Esophagus squamous epithelium (tissue), 5 donors: ENCODE data around the gene LENEP. TPM values are rescaled to one million over a fixed set of nuclear protein-coding genes. Genes with fewer than 3 reads are reported as not detected.

Source experiments
- DNase-seq: peaks from one replicate; lab custom pipeline; 2025; lab: John Stamatoyannopoulos, UW
- H3K27ac ChIP-seq, 4 donors: fragments of 200-600 bp; sonication (generic); one replicate each; pipeline ENCODE4 v1.5.1; 2016 to 2019; ENCODE audit warnings: mild to moderate bottlenecking in 1 of 4
- H3K27me3 ChIP-seq, 4 donors: fragments of 200-600 bp; sonication (generic); 1 replicate in 3 of 4; 2 replicates in 1 of 4; pipeline versions ENCODE4 v1.5.1 to v1.6.0; 2017 to 2021; ENCODE audit warnings: antibody characterized with exemption in 1 of 4
- H3K36me3 ChIP-seq, 3 donors: fragments of 200-600 bp; sonication (generic); one replicate each; pipeline ENCODE4 v1.5.1; 2016 to 2019
- H3K4me1 ChIP-seq, 3 donors: fragments of 200-600 bp; sonication (generic); one replicate each; pipeline ENCODE4 v1.5.1; 2017 to 2019
- H3K4me3 ChIP-seq, 4 donors: fragments of 200-600 bp; sonication (generic); 1 replicate in 3 of 4; 2 replicates in 1 of 4; pipeline ENCODE4 v1.5.1; 2016 to 2019; ENCODE audit warnings: mild to moderate bottlenecking in 2 of 4, moderate library complexity in 1 of 4
- H3K9me3 ChIP-seq, 3 donors: fragments of 200-600 bp; sonication (generic); one replicate each; pipeline ENCODE4 v1.5.1; 2016 to 2019
- CTCF ChIP-seq, 6 experiments: fragments of 450-650 bp in 4 of 6; fragments of 200-600 bp in 2 of 6; sonication (generic) in 2 of 6; IDR thresholded peaks; one replicate each; pipeline ENCODE4 v1.5.1; 2016 to 2019; ENCODE audit warnings: antibody characterized with exemption in 6 of 6, mild to moderate bottlenecking in 4 of 6, moderate library complexity in 4 of 6
- POLR2A ChIP-seq, 4 donors: fragments of 450-650 bp; IDR thresholded peaks; one replicate each; pipeline ENCODE4 v1.6.1; 2017; ENCODE audit warnings: antibody characterized with exemption in 4 of 4, mild to moderate bottlenecking in 4 of 4, moderate library complexity in 3 of 4
- WGBS, 2 donors: methylation state at CpG; one replicate each; pipeline ENCODE4 v1.1.5; 2018; 5-methylcytosine and 5-hydroxymethylcytosine counted together
- intact Hi-C: fragments of 100-400 bp; cut with DNase I; formaldehyde crosslinking; loops from one replicate; pipeline ENCODE4 v1.15.0; 2022
- total RNA-seq, 4 donors: library from RNA; depleted of rRNA; stranded (reverse); fragments of >200 nt; gene quantifications; one replicate each; pipeline ENCODE4 v1.1.0, GENCODE V29; 2016
- donor health status: DM: yes; HTN: yes; CAD: no.

The LENEP gene
- not detected for total RNA-seq

DNA sequence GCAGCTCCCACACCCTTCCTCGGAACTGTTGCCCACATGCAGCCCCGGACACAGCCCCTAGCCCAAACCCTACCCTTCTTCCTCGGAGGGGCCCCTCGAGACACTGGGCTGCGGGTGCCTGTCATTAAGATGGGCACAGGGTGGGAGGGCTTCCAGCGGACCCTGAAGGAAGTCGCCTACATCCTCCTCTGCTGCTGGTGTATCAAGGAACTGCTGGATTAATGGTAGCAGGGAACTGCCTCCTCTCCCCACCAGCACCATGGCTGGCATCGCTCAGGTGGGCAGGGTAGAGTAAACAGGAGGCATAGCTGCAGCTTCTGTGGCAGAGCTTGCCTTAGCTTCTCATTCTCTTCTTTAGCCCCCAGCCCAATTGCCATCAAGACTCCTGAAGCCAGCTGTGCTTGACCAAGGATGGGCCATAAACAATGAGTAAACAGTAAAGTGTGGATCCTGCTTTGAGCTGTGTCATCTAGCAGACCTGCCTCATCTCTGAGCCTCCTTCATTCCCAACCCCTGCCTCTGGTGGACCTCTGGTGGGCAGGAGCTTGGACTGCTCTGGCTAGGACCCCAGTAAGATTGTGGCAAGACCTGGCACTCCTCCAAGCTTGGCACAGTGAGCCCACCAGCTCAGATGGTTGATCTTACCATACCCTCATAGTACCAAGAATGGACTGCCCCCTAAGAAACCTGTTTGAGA, at the start of gene LENEP:
Gene LENEP (plus strand): TSS at position 15 of the 697 bp plus-strand sequence. CDS start 22 bp downstream, at position 37.
- no peak for TF ChIP-seq POLR2A (IDR thresholded peaks at IDR 0.05)
- no peak for TF ChIP-seq CTCF (IDR thresholded peaks at IDR 0.05)
- Histone ChIP-seq H3K27ac (peak within 1 kb of the TSS in 1 of 4 donors; percentile 13), H3K4me1 (peaks cover 3 to 41% (median 4%) of the 10 kb centered on the region in 3 donors), H3K9me3 (no peaks in the 10 kb centered on the region), H3K36me3 (peaks cover 7 to 48% (median 15%) of the 10 kb centered on the region in 3 donors), H3K27me3 (no peaks in the 10 kb centered on the region), H3K4me3 (no peak within 1 kb of the TSS)
- 80% methylated on average over 2 of the region's 8 CpGs; no CpG with 5 or more reads in 1 of the 2 donors for WGBS, 2 donors
- DNase-seq: no peak
- intact Hi-C loops: no loop called here

- Histone ChIP-seq H3K27me3 (no peaks in the 10 kb centered on the region), H3K9me3 (no peaks in the 10 kb centered on the region), H3K4me1 (peaks cover 48 to 64% (median 51%) of the 10 kb centered on the region in 3 donors), H3K36me3 (peaks cover 3 to 42% (median 11%) of the 10 kb centered on the region in 3 donors), H3K27ac (peak overlapping the region in 3 of 4 donors; percentile 56 to 98 (median 97)), H3K4me3 (no peak overlapping the region)
- DNase-seq: no peak
- WGBS, 2 donors: 33 to 60% methylated on average over 1 to 3 of the region's 6 CpGs
- intact Hi-C loops: no loop called here
- TF ChIP-seq POLR2A (IDR thresholded peaks at IDR 0.05): no peak
- peak; percentile 53 to 82 (median 72) for TF ChIP-seq CTCF (IDR thresholded peaks at IDR 0.05)
Measured at GRCh38 chr1:154943649-154944400, 49.6 kb upstream of the LENEP start.

DNA sequence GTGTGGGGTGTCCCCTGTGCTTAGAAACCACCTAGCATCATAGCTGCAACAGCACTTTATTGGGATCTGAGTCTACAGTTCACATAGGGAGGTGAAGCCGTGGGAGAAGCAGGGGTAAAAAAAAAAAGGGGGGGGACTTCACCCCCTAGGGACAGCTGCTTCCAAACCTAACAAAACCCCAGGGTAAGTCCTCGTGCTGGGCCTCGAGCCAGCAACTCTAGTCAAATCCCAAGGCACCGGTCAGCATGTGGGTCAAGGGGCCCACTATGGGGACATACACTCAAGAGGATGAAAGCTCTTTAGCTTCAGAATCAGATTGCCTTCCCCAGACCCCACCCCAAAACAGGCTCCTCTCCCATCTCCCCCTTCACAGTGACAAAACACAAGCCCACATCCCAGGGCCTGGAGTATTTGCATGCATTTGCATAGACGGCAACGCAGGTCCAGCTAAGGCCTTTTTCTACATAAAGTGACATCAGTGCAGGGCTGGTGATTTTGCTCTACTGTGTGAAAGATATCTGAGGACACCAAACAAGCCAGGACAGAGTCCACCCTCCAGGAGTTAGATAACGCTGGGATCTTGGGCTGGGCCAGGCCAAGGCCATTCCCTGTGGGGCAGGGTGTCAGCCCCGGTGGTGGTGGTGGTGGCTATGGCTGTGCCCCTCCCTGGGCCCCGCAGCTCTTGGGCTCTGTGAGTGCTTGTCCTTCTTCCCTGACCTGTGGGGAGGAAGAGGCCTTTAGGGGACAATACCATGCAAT, 48.8 kb upstream of the LENEP start:
- DNase-seq: no peak
- Histone ChIP-seq H3K27me3 (no peaks in the 10 kb centered on the region), H3K4me3 (no peak overlapping the region), H3K4me1 (peaks cover 46 to 57% (median 49%) of the 10 kb centered on the region in 3 donors), H3K36me3 (peaks cover 3 to 42% (median 11%) of the 10 kb centered on the region in 3 donors), H3K27ac (peak overlapping the region in 3 of 4 donors; percentile 56 to 98 (median 97)), H3K9me3 (no peaks in the 10 kb centered on the region)
- WGBS, 2 donors: 49 to 58% methylated on average over 4 to 6 of the region's 9 CpGs
- intact Hi-C loops: no loop called here
- TF ChIP-seq CTCF (IDR thresholded peaks at IDR 0.05) (no peak), POLR2A (IDR thresholded peaks at IDR 0.05) (no peak)

- peaks cover 3 to 47% (median 11%) of the 10 kb centered on the region in 3 donors for H3K36me3 ChIP-seq
- TF ChIP-seq POLR2A (IDR thresholded peaks at IDR 0.05) (no peak), CTCF (IDR thresholded peaks at IDR 0.05) (no peak)
- WGBS, 2 donors: 83 to 100% methylated on average over 2 to 11 of the region's 15 CpGs
- peak overlapping the region in 2 of 4 donors; percentile 56 to 97 for H3K27ac ChIP-seq
- H3K4me1 ChIP-seq: peaks cover 38 to 49% (median 41%) of the 10 kb centered on the region in 3 donors
- no peaks in the 10 kb centered on the region for H3K27me3 ChIP-seq
- no peaks in the 10 kb centered on the region for H3K9me3 ChIP-seq
- no peak overlapping the region for H3K4me3 ChIP-seq
- no peak for DNase-seq
- intact Hi-C loops: no loop called here
Measured at GRCh38 chr1:154945160-154945961, 48.0 kb upstream of the LENEP start.
